Measurements from ENCODE around the gene LSM11.

Gene LSM11

DNA sequence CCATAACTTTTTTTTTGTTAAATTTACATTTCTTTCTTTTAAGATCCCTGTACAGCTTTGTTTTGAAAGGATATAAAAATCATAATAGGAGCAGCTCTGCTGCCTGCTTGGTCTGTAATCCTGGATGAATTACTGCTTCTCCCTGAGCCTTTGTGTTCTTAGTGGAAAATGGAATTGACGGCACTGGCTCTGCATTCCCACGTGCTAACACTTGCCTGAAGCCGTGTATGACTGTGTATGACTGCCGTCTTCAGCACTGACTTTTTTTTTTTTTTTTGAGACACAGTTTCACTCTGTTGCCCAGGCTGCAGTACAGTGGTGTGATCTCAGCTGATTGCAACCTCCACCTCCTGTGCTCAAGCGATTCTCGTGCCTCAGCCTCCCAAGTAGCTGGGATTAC lies 7.5 kb upstream of the LSM11 start:
- DNase-seq, result no peak

DNA sequence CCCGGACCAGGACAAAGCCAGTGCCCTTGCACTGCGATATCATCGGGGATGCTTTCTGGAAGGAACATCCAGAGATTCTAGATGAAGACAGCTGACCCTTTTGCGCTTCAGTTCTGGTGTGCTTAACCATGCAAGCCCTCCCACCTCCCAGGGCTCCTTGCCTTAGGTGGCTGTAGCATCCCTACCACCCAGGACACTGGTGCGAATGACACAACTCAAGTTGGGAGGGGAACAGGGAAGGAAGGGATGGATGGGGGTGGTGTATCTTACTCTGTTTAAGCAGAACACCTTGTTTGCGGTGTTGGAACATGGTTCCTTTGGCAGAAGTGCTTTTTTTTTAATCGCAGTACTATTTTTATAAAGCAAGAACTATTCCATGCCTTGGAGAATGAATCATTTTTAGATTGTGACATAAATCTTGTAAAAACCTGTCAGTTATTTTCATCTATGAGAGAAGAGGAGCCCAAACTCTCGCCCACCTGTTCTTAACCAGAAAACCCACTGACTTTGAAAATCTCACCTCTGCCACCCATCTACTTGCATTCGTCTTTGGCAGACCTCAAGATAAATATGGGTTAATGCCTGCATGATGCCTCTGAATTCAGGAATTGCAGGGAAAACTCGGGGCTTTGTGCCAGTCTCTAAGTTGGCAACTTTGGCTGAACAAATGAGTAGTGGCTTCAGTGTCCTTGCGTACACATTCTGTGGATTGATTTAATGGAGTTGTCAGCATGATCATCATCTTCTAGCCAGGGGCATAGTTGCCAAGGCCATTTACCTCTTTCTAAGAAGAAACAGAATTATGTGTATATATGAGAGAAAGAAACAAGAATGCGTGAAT lies 3.9 kb upstream of the LSM11 start:
- DNase-seq, result no peak

DNA sequence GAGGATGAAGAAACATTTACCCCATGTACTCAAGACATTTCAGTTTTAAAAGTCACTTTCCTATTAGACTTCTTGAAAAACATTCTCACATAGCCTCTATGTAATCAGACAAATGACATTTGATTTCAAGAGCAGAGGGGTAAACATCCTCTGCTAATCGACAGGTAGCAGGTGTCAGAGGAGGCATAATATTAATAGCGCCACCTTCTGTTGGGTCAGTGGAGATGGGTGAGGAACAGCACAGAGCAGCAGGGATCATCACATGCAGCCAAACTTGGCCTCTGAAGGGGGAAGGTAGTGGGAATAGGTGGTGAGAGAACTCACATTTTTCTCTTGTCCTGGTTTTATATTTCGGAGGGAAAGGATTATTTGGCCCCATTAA lies 3.3 kb upstream of the LSM11 start:
- DNase-seq, result no peak

DNA sequence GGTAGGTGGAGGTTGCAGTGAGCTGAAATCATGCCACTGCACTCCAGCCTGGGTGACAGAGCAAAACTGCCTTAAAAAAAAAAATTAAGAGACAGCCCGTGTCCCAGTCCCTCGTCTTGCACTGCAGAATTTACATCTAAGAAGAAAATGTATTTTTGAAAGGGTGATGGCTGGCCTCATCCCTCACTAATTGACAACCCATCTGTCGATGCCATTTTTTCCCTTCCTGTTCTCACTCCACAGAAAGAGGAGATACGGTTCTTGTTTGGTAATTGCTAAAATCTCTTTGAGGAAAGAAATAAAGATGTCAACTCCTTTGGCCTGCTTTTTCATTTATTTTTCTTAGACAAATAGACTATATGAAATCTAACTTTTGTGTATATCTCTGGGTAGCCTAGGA lies 2.4 kb upstream of the LSM11 start:
- DNase-seq, result no peak

DNA sequence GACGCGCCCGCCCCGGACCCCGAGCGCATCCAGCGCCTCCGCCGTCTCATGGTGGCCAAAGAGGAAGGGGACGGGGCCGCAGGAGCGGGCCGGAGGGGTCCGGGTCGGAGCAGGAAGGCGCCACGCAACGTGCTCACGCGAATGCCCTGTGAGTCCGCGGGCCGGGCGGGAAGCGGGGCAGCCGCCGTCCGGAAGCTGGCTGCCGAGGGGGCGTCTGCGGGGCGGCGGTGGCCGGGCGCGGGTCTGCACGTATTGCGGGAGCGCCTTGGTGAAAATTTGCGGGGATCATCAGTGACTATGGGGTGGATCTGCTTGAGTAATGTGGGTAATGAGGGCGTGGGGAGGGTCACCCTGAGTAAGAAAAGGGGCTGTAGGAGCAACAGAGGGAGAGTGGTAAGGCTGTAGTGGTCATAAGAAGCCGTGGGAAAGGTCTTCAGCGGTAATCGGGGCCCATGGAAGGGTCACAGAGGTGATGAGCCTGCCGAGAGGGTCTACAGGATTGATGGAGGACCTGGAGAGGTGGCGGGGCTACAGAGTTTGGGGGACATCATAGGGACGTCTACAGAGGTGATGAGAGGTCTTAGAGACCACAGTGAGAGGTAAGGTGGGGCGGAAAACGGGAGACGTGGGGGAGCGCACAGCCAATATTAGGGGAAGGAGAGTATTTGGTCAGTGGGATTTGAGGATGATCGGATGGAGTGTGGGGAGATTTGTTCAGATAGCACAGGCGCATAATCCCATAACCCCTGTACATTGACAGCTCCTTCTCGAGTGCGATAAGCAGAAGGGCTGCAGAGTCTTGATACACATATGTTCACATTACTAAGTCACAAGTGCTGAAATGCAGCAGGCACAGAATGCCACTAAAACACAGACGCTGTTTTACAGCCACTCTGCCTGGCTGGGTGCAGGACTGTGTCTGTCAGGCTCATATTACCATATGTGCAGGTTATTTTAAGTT lies 819 bp downstream of the LSM11 start:
- peak; percentile 56 for DNase-seq

DNA sequence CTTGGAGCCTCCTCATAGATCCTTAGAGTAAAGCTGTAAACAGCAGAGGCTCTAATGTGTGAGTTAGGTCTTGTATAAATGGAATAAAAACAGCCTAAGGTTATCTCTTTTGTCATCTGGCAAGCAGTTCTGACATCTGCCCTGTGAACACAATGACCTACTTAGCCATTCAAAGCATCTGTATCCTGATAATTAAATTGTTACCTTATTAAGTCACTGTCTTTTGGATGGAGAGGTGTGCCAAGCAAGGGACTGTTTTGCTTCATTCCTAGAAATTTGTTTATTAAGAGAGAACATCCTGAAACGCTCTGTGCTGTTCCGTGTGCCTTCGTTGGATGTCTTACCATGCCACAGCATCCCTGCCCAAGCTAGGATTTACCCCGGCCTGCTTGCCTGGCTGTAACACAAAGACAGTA lies 1.5 kb downstream of the LSM11 start:
- DNase-seq, result no peak

DNA sequence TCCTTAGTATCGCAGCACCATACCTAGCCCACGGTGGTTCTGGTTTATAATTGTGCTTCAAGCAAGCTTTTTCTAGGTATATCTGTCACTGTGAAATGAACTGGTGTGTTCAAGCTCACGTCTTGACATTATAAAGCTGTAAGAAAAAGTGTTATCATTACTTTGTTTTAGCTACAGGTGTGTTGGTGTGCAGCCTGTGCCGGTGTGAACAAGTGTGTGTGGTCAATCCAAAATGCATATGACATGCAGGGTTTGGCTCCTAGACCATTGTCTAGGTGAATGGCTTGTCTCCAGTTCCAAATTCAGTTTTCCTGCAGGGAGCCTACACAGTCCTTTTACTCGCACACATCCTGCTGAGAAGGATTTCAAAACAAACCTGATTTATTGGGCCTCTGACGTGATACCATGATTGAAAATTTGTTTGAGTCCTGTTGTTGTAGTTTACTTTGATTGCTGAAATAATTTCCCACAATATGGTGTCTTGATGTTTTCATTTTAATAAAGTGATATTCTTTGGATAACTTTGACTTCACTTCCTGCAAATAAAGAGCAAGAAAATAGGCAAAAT lies 3.7 kb downstream of the LSM11 start:
- no peak for DNase-seq

DNA sequence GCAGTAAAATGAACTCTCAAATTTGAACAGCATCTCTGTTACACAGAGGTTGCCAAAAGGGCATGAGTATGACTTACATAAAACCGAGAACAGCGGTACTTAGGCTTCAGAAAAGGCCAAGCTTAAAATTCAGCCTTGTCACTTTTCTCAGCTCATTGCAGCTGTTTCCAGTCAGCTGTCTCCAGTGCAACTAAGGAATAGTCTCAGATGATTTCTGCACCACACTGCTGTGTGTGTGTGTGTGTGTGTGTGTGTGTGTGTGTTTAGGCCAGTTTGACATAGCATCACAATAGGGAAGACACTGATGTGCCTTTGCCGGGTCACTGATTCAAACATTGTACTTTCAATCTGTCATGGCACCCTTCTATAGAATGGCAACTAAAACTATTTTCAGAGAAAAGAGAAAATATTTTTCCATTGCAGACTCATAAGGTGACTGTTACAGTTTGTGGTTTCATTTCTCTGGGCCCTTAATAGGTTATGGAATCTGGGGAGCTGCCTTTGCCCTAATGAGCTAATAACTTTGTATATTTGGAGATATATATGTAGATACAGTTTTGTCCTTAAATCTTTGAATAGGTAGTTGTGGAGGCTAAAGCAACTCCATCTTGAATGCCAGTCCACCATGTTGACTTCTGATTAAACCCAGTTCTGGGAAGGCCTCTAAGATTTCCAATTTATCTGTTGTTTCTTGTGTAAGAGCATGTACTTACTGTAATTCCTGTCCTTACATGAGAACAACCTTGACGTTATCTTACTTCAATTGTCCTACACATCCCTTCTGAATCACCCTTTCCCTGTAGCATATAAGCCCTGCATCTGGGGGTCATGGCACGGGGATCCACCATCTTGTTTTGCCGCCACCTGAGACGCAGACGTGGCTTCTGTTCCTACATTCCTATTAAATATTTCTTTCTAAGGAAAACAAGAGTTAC lies 4.5 kb downstream of the LSM11 start:
- no peak for DNase-seq

DNA sequence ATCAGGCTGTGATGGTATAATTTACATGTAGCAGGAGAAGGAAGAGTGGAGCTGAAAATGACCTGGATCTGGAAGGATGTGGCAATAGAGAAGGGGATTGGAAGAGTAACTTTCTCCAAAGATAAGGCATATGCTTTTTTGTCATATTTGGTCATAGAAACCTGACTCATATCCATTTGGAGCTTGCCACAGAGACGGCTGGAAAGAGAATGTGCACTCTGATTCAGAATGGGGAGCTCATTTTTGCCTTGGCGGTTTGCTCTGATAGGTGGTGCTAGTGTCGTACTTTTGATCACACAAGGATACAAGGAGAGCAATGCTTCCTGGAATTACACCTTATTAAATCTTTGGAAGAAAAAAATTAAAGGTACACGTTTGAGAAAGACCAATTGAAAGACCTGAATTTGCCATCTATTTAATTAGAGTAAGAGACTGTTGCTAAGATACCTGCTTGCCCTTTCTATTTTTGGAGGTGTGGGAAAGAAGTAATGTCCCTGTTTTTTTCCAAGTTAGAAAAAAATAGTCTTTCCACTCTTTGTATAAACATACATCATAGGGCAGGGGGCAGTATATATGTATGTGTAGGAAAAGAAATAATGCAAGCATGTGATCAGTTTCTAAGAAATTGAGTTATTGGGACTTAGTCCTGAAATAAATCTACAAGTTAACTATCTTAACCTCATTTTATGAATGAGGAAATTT lies 5.4 kb downstream of the LSM11 start:
- no peak for DNase-seq

DNA sequence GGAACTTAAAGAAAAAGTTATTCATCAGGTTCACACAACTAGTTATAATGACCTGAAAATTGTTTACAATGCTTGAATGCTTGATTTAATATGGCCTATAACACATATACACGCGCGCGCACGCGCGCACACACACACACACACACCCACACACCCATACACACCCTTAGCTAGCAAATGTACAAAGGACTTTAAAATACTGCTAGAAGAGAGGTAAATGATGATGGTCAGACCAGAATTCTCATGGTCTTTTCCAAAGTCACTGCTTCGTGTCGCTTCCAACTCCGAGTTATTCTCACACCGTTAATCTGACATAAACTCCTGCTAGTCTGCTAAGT lies 5.9 kb downstream of the LSM11 start:
- DNase-seq, result no peak

DNA sequence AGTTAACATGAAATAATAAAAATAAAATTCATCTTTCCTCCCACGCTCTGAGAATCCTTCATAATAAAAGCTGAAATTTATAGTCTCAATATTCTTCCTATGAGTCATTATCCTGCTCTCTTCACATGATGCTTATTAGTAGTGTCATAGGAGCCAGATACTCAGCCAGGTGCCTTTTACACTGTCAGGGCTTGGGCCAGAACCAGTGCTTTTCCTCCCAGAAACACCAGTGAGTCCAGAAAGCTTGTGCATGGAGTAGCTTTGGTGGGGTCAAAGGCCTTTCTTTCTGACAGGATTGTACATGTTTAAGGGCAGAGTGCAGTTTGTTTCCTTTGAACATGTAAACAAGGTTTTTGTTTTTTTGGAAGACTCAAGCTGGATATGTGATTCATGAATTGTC lies 6.8 kb downstream of the LSM11 start:
- no peak for DNase-seq

DNA sequence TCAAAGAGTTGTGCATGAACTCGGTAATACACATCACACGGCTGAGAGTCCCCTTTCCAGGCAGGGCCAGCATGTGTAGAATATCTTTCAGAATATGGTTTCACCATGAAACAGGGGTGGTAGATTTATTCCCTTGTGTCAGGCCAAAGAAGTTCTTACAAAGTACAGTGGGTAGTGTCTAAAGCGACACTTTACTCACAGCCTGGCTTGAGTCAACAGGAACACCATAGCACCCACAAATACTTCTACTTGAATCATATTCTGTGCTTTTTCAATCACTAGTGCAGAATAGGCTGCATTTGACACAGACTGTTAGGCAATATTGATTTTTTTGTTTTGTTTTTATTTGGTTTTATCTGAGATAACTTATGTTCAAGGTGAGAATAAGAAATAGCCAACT lies 12.6 kb downstream of the LSM11 start:
- no peak for DNase-seq

DNA sequence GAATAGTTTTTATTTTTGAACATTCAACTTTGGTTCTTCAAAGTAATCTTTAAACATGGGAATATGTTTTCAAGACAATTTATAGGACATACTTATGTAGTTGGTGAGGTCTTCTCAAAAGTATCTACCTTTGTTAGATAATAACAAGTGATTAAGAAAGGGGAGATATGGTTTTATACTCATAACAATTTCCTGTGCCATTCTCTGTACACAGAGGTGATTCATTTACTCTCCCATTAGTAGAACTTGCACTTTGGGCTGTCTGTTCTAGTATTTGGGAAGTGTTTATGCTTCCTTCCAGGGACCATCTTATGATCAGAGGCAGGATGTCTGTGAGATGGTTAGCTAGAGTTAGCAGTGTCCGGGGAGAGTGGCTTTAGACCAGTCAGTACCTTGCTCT lies 15.2 kb downstream of the LSM11 start:
- no peak for DNase-seq

DNA sequence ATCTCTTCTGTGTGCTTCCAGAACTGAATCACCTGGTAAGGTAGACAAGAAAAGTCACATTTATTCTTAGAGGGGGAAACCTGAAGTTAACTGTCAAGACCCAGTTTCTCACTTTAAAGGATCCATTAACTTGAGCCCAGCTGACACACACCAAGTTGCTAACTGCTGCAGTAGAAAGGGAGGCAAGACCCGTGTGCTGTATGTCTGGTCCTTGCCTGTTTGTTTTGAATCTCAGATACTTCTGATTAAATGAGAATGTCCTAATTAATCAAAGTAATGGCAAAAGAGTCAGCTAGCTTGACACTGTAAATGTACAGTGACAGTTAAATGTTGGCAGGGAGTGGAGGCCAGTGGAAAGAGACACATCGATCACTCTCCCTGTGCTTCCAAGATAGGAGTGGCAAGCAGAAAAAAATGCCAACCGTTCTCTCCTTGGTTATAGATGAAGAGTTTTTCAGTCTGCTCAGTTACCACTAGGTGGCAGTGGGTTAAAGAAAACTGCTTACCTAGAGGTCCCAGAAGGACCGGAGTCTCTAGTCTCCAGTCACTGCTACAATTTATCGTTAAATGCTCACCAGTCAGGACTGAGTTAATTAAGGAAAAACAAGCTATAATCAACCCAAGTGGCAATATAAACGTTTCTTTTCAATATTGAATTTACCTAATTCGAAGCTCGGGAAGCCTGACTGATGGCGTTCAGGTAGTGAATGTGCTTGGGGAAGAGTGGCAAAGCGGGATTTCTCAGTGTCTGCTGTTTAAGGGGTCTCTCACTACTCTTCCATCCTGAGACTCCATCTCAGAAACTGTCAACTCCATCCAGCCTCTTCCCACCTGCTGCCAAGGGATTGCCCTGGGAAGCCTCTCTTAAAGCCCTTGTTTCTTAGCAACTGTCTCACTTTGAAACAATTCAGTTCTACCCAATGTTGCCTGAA lies 18.4 kb downstream of the LSM11 start:
- DNase-seq, result no peak

DNA sequence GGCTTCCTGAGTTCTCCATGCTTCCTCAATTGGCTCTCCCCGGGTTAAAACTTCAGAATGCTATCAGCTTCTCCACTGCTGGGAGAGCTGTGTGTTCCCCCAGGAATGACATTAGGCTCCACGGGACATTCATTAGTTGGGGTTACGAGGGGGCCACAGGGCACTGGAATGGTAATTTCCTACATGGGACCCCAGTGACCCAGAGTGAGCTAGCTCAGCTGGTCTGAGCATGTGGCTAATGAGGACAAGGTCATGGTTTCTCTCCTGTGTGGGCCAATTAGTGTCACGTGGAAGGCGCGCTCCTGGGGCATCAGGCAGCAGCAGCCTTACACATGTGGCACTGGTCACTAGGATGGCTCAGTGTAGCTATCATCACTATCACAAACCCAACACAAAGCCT lies 21.0 kb downstream of the LSM11 start:
- DNase-seq, result no peak

DNA sequence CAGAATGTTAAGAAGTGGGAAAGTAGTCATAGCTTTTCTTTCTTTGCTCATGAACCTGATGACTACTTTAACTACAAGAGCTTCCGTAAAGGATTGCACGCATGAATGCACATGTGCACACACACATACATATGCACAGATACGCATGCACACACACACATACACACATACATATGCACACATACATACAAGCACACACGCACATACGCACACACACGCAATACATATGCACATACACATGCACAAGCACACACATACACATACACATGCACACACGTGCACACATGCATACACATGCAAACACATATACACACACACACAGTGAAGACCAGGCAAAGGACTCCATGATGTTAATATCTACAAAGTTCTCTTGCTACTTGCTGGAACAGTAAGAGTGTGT lies 22.9 kb downstream of the LSM11 start:
- DNase-seq, result no peak

DNA sequence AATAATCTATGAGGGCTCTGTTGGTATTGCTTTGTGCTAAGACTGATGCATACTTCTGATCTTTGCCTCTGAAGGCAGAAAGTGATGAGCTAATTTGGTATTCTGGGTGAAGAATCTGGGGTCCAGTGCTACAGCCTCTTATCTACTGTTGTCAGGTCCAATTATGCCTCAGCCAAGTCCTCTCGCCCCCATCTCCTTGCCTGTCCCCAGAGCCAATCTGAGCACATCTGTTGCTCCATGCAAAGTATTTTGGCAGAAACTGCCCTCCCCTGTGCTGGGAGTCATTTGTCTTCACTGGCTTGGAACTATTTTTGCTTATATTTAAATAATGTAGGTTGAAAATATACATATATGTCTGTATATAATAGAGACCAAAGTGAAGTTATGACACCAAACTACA lies 23.4 kb downstream of the LSM11 start:
- DNase-seq, result no peak

DNA sequence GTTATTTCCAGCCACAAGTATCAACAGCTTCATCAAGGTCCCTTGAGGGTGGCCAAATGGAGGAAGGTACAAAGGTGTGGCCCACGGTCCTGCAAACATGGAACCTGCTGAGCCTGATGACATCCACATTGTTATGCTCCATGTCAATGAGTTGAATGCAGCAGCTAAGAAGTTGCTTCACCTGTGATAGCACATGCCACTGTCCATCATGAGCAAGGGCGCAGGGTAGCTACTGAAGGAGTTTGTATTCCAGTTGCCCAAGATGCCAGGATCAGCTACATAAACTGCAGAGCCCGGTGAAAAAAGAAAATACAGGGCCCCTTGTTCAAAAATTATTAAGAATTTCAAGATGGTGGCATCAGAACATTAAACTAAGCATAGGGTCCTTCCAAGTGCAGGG lies 24.2 kb downstream of the LSM11 start:
- no peak for DNase-seq

DNA sequence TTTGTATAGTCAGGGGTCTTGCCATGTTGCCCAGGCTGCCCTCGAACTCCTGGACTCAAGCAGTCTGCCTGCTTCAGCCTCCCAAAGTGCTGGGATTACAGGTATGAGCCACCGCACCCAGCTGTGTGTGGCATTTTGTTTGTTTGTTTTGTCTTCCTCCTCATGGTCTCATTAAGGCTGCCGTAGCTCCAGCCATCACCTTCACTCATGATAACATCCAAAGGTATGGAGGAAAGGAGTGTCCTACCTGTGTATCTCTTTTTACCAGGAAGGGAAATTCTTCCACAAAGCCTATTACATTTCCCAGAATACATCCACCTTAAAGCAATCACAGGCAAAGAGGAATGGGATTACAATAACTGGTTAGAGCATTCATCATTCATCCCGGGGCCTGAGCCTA lies 27.2 kb downstream of the LSM11 start:
- no peak for DNase-seq

DNA sequence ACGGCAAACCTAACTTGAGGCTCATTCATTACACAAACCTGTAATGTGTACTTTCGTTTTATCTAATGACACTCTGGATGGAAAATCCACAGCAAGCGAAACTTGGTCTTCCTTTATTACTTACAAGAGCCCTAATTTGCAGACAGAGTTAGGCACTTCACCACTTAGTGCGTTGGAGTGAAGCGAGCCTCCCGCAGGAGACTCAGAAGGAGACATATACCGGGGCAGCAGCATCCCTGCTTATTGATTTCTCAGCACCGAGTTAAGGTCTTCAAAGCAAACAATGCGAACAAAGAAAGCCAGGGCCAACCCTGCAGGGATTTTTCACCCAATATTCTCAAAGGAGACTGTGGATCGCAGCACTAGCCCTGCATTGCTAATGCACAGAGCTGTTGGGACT lies 28.6 kb downstream of the LSM11 start:
- DNase-seq, result no peak
